GM12891 (cell line): Measurements from ENCODE around the gene SP7.

Experiments
- DNase-seq: peaks from one replicate; pipeline ENCODE4 v3.0.0; 2011; ENCODE audit warnings: low spot score; ENCODE audit not compliant: insufficient read length
- FAIRE-seq: peaks from 2 replicates; lab custom pipeline; 2011; peaks lifted over from hg19 to GRCh38; lab: Jason Lieb, UNC
- PAX5 ChIP-seq: IDR thresholded peaks from 2 replicates; pipeline ENCODE4 v1.6.1; 2011; ENCODE audit warnings: low read length, moderate library complexity, mild to moderate bottlenecking; ENCODE audit not compliant: insufficient read depth, severe bottlenecking
- POLR2A ChIP-seq: IDR thresholded peaks from 2 replicates; pipeline ENCODE4 v1.6.1; 2011; ENCODE audit warnings: low read depth, low read length, control low read depth
- POLR2AphosphoS5 ChIP-seq: IDR thresholded peaks from 2 replicates; pipeline ENCODE4 v1.6.1; 2011; ENCODE audit warnings: low read depth, low read length, control low read depth
- POU2F2 ChIP-seq: IDR thresholded peaks from 2 replicates; pipeline ENCODE4 v1.6.1; 2011; ENCODE audit warnings: low read depth, mild to moderate bottlenecking, control low read depth, low read length, moderate library complexity
- SPI1 ChIP-seq: IDR thresholded peaks from 2 replicates; pipeline ENCODE4 v1.6.1; 2011; ENCODE audit warnings: low read depth, low read length, control low read depth
- TAF1 ChIP-seq: IDR thresholded peaks from 2 replicates; pipeline ENCODE4 v1.6.1; 2011; ENCODE audit warnings: low read depth, low read length, control low read depth

Gene SP7

GRCh38 chr12:53279888-53280498, 56.2 kb downstream of the SP7 start:
- no peak for DNase-seq
- no peak for TF ChIP-seq POLR2A
- TF ChIP-seq POU2F2, result no peak
- TF ChIP-seq TAF1, result no peak
- no peak for TF ChIP-seq PAX5
- no peak for TF ChIP-seq SPI1
- no peak for TF ChIP-seq POLR2AphosphoS5
- no peak for FAIRE-seq

- TF ChIP-seq PAX5 (no peak), POU2F2 (no peak), SPI1 (no peak), TAF1 (no peak), POLR2AphosphoS5 (no peak), POLR2A (no peak)
- DNase-seq (no peak), FAIRE-seq (no peak)
These were observed 56.8 kb downstream of the SP7 start for GRCh38 chr12:53279283-53279869.

GRCh38 chr12:53277981-53278380, 58.2 kb downstream of the SP7 start:
- TF ChIP-seq SPI1 (no peak), PAX5 (no peak), POU2F2 (no peak), POLR2A (no peak), POLR2AphosphoS5 (no peak), TAF1 (no peak)
- DNase-seq (no peak), FAIRE-seq (no peak)
